Measurements from ENCODE around the gene ARID3A. TPM values are rescaled to one million over a fixed set of nuclear protein-coding genes. Genes with fewer than 3 reads are reported as not detected.

The ARID3A gene
- total RNA-seq, 4 donors from 2014 or later, result 5.5 to 13.9 (median 9.2) TPM

DNA sequence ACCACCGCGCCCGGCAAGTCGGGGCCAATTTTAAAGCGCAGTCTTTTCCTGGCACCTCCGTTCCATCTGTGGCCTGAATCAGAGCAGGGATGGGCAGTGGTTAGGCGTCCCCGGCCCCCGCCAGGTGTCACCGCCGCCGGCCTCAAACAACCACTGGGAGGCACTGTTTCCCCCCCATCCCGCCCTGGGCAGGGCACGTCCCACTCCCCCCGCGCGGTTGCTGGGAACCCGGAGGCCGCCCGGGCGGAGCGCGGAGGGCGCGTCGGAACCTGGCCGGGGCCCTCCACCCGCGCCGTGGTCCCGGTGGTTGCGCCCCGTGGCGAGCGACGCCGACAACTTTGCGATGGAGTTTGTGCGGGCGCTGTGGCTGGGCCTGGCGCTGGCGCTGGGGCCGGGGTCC lies 74.3 kb downstream of the ARID3A start, which contains the start of gene GRIN3B:
Gene GRIN3B, plus strand, starts transcription at position 325 of the 400 bp plus-strand sequence. Its CDS starts 19 bp downstream, at position 344.
- TF ChIP-seq, protein P1, sequence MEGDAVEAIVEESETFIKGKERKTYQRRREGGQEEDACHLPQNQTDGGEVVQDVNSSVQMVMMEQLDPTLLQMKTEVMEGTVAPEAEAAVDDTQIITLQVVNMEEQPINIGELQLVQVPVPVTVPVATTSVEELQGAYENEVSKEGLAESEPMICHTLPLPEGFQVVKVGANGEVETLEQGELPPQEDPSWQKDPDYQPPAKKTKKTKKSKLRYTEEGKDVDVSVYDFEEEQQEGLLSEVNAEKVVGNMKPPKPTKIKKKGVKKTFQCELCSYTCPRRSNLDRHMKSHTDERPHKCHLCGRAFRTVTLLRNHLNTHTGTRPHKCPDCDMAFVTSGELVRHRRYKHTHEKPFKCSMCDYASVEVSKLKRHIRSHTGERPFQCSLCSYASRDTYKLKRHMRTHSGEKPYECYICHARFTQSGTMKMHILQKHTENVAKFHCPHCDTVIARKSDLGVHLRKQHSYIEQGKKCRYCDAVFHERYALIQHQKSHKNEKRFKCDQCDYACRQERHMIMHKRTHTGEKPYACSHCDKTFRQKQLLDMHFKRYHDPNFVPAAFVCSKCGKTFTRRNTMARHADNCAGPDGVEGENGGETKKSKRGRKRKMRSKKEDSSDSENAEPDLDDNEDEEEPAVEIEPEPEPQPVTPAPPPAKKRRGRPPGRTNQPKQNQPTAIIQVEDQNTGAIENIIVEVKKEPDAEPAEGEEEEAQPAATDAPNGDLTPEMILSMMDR (IDR thresholded peaks at IDR 0.05; ENCODE audit: low read depth), result no peak

- TF ChIP-seq, protein P1 (IDR thresholded peaks at IDR 0.05; ENCODE audit: low read depth), result no peak
These were observed 75.0 kb downstream of the ARID3A start for GRCh38 chr19:1000591-1001537.

GRCh38 chr19:1001538-1002166 lies 75.8 kb downstream of the ARID3A start:
- TF ChIP-seq, protein P1 (IDR thresholded peaks at IDR 0.05; ENCODE audit: low read depth), result no peak

GRCh38 chr19:1002600-1002999 lies 76.8 kb downstream of the ARID3A start:
- TF ChIP-seq, protein P1 (IDR thresholded peaks at IDR 0.05; ENCODE audit: low read depth), result no peak

- TF ChIP-seq, protein P1 (IDR thresholded peaks at IDR 0.05; ENCODE audit: low read depth), result no peak
These were observed 77.4 kb downstream of the ARID3A start for GRCh38 chr19:1003283-1003682.

- TF ChIP-seq, protein P1 (IDR thresholded peaks at IDR 0.05; ENCODE audit: low read depth), result no peak
These were observed 78.5 kb downstream of the ARID3A start for GRCh38 chr19:1004204-1004802.

All from subcutaneous adipose tissue (tissue), 4 donors.